Neural progenitor cell (in vitro differentiated cells): ENCODE results near the gene DNAJC22. TPM values are rescaled to one million over a fixed set of nuclear protein-coding genes. Genes with fewer than 3 reads are reported as not detected.

Source experiments
- DNase-seq: peaks from one replicate; pipeline ENCODE4 v3.0.0-alpha.2; 2016; ENCODE audit warnings: low spot score
- H2AFZ ChIP-seq: fragments of 200-600 bp; sonication (generic); replicated peaks from 2 replicates; pipeline ENCODE4 v1.6.1; 2016; ENCODE audit warnings: antibody characterized with exemption
- H3F3A ChIP-seq: fragments of 200-600 bp; sonication (generic); 2 replicates; pipeline ENCODE4 v1.6.1; 2016; ENCODE audit warnings: antibody characterized with exemption, low read depth
- H3K27ac ChIP-seq: fragments of 200-600 bp; sonication (generic); 2 replicates; pipeline ENCODE4 v1.5.1; 2016; ENCODE audit warnings: mild to moderate bottlenecking
- H3K27me3 ChIP-seq: fragments of 200-600 bp; sonication (generic); 2 replicates; pipeline ENCODE4 v1.6.1; 2016; ENCODE audit warnings: mild to moderate bottlenecking, moderate library complexity
- H3K36me3 ChIP-seq: fragments of 200-600 bp; sonication (generic); 2 replicates; pipeline ENCODE4 v1.5.1; 2016
- H3K4me1 ChIP-seq: fragments of 200-600 bp; sonication (generic); 2 replicates; pipeline ENCODE4 v1.6.1; 2016; ENCODE audit warnings: mixed run types
- H3K4me2 ChIP-seq: fragments of 200-600 bp; sonication (generic); 2 replicates; pipeline ENCODE4 v1.6.1; 2016
- H3K4me3 ChIP-seq: fragments of 200-600 bp; sonication (generic); 2 replicates; pipeline ENCODE4 v1.5.1; 2016
- H3K79me2 ChIP-seq: fragments of 200-600 bp; sonication (generic); 2 replicates; pipeline ENCODE4 v1.6.1; 2016; ENCODE audit warnings: low read depth
- H3K9ac ChIP-seq: fragments of 200-600 bp; sonication (generic); 2 replicates; pipeline ENCODE4 v1.6.1; 2016
- H3K9me3 ChIP-seq: fragments of 200-600 bp; sonication (generic); 2 replicates; pipeline ENCODE4 v1.5.1; 2016; ENCODE audit warnings: low read depth
- H4K20me1 ChIP-seq: fragments of 200-600 bp; sonication (generic); 2 replicates; pipeline ENCODE4 v1.6.1; 2016; ENCODE audit warnings: low read depth
- H3K27ac Mint-ChIP-seq: 3 replicates; pipeline ENCODE4 v1.8.0; 2021; ENCODE audit warnings: mixed read lengths
- H3K27me3 Mint-ChIP-seq: 2 replicates; pipeline ENCODE4 v1.8.0; 2022; ENCODE audit warnings: low read depth, mild to moderate bottlenecking, inconsistent platforms, moderate library complexity, mixed read lengths; ENCODE audit not compliant: insufficient read depth
- H3K36me3 Mint-ChIP-seq: 3 replicates; pipeline ENCODE4 v1.8.0; 2021; ENCODE audit warnings: mixed read lengths
- H3K4me1 Mint-ChIP-seq: 3 replicates; pipeline ENCODE4 v1.8.0; 2021; ENCODE audit warnings: mixed read lengths
- H3K4me3 Mint-ChIP-seq: 3 replicates; pipeline ENCODE4 v1.8.0; 2021; ENCODE audit warnings: mild to moderate bottlenecking, moderate library complexity, mixed read lengths
- H3K9me3 Mint-ChIP-seq: 3 replicates; pipeline ENCODE4 v1.8.0; 2020; ENCODE audit warnings: mixed read lengths
- EZH2 ChIP-seq: fragments of 200-600 bp; sonication (generic); IDR thresholded peaks from 2 replicates; pipeline ENCODE4 v1.6.1; 2017; ENCODE audit warnings: antibody characterized with exemption, mild to moderate bottlenecking, moderate library complexity
- EZH2phosphoT487 ChIP-seq: fragments of 200-600 bp; sonication (generic); IDR thresholded peaks from 2 replicates; pipeline ENCODE4 v1.6.1; 2017; ENCODE audit warnings: antibody characterized with exemption
- total RNA-seq: library from RNA; depleted of rRNA; stranded (reverse); fragments of >200 nt; gene quantifications from 2 replicates; pipeline ENCODE4 v1.2.3, GENCODE V29; 2015; ENCODE audit warnings: low replicate concordance
- TF ChIP-seq, protein P1 (sequence below): fragments of 200-600 bp; sonication (generic); IDR thresholded peaks from 2 replicates; pipeline ENCODE4 v1.5.1; 2017; ENCODE audit warnings: antibody characterized with exemption, mild to moderate bottlenecking

Gene DNAJC22
- total RNA-seq, 1 donor from 2014 or later, result 0.39 TPM

DNA sequence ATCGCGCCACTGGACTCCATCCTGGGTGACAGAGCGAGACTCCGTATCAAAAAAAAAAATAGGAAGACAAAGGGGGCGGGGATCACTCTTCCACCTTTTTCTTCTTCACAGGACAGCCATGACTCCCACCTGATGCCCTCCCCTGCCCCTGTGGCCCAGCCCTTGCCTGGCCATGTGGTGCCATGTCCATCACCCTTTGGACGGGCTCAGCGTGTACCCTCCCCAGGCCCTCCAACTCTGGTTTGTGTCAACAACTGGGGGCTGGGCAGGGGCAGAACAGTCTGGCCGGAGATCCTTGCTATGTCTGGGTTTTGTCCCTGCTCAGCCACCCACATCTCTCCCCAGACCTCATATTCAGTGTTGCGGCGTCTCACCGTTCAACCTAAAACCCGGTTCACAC lies 17.9 kb upstream of the DNAJC22 start:
- Histone ChIP-seq H3K36me3 (no peaks in the 10 kb centered on the region), H3K9ac (no peak overlapping the region), H3K27ac (no peak overlapping the region), H2AFZ (no peak overlapping the region), H4K20me1 (peaks cover 12% of the 10 kb centered on the region), H3K4me2 (no peak overlapping the region), H3K9me3 (no peaks in the 10 kb centered on the region), H3K4me1 (peaks cover 6% of the 10 kb centered on the region), H3K4me3 (no peak overlapping the region), H3F3A (peaks cover 21% of the 10 kb centered on the region), H3K27me3 (peaks cover 21% of the 10 kb centered on the region), H3K79me2 (peaks cover 8% of the 10 kb centered on the region)
- Mint-ChIP-seq H3K4me3 (no peak overlapping the region), H3K4me1 (peaks cover 6% of the 10 kb centered on the region), H3K36me3 (peaks cover 22% of the 10 kb centered on the region), H3K27ac (no peak overlapping the region), H3K9me3 (no peaks in the 10 kb centered on the region), H3K27me3 (peaks cover 16% of the 10 kb centered on the region)
- DNase-seq, result no peak
- TF ChIP-seq EZH2, result no peak
- no peak for TF ChIP-seq EZH2phosphoT487
- TF ChIP-seq, protein P1, sequence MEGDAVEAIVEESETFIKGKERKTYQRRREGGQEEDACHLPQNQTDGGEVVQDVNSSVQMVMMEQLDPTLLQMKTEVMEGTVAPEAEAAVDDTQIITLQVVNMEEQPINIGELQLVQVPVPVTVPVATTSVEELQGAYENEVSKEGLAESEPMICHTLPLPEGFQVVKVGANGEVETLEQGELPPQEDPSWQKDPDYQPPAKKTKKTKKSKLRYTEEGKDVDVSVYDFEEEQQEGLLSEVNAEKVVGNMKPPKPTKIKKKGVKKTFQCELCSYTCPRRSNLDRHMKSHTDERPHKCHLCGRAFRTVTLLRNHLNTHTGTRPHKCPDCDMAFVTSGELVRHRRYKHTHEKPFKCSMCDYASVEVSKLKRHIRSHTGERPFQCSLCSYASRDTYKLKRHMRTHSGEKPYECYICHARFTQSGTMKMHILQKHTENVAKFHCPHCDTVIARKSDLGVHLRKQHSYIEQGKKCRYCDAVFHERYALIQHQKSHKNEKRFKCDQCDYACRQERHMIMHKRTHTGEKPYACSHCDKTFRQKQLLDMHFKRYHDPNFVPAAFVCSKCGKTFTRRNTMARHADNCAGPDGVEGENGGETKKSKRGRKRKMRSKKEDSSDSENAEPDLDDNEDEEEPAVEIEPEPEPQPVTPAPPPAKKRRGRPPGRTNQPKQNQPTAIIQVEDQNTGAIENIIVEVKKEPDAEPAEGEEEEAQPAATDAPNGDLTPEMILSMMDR, result no peak

DNA sequence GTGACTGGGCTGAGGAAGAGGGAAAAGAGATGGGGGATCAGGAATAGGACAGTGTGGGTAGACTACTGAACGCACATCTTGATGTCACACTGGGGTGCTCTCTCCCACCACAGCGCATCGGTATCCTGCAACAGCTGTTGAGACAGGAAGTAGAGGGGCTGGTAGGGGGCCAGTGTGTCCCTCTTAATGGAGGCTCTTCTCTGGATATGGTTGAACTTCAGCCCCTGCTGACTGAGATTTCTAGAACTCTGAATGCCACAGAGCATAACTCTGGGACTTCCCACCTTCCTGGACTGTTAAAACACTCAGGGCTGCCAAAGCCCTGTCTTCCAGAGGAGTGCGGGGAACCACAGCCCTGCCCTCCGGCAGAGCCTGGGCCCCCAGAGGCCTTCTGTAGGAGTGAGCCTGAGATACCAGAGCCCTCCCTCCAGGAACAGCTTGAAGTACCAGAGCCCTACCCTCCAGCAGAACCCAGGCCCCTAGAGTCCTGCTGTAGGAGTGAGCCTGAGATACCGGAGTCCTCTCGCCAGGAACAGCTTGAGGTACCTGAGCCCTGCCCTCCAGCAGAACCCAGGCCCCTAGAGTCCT lies 16.6 kb upstream of the DNAJC22 start:
- DNase-seq, result no peak
- Mint-ChIP-seq H3K36me3 (peaks cover 19% of the 10 kb centered on the region), H3K4me3 (no peak overlapping the region), H3K27ac (no peak overlapping the region), H3K27me3 (peaks cover 26% of the 10 kb centered on the region), H3K9me3 (peaks cover 3% of the 10 kb centered on the region), H3K4me1 (no peaks in the 10 kb centered on the region)
- Histone ChIP-seq H4K20me1 (peaks cover 12% of the 10 kb centered on the region), H3K9ac (no peak overlapping the region), H2AFZ (no peak overlapping the region), H3K4me3 (no peak overlapping the region), H3K27ac (no peak overlapping the region), H3K27me3 (peaks cover 34% of the 10 kb centered on the region), H3K79me2 (no peaks in the 10 kb centered on the region), H3F3A (peaks cover 26% of the 10 kb centered on the region), H3K9me3 (no peaks in the 10 kb centered on the region), H3K4me1 (no peaks in the 10 kb centered on the region), H3K4me2 (no peak overlapping the region), H3K36me3 (no peaks in the 10 kb centered on the region)
- TF ChIP-seq, protein P1, result no peak
- TF ChIP-seq EZH2phosphoT487 (no peak), EZH2 (no peak)

DNA sequence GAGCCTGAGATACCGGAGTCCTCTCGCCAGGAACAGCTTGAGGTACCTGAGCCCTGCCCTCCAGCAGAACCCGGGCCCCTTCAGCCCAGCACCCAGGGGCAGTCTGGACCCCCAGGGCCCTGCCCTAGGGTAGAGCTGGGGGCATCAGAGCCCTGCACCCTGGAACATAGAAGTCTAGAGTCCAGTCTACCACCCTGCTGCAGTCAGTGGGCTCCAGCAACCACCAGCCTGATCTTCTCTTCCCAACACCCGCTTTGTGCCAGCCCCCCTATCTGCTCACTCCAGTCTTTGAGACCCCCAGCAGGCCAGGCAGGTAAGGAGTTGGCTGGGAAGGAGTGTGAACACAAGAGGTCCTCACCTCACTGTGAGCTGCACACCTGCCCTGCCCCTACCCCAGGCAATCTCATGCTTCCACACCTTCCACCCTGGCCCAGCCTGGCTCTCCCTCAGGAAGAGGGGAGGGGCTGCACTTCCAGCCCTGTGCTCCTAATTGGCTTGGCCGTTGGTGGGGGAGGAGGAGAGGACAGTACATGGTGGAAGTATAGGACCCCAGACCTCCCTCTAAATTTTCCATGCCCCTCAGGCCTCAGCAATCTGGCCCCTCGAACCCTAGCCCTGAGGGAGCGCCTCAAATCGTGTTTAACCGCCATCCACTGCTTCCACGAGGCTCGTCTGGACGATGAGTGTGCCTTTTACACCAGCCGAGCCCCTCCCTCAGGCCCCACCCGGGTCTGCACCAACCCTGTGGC lies 15.9 kb upstream of the DNAJC22 start:
- DNase-seq, result no peak
- no peaks in the 10 kb centered on the region for H3K79me2 ChIP-seq
- peaks cover 22% of the 10 kb centered on the region for H3K36me3 Mint-ChIP-seq
- H3K9me3 Mint-ChIP-seq, result peaks cover 6% of the 10 kb centered on the region
- no peaks in the 10 kb centered on the region for H3K9me3 ChIP-seq
- H3K4me1 Mint-ChIP-seq, result peaks cover 5% of the 10 kb centered on the region
- no peaks in the 10 kb centered on the region for H3K4me1 ChIP-seq
- peaks cover 33% of the 10 kb centered on the region for H3F3A ChIP-seq
- no peak overlapping the region for H3K4me3 Mint-ChIP-seq
- no peak overlapping the region for H3K27ac Mint-ChIP-seq
- H2AFZ ChIP-seq, result no peak overlapping the region
- peaks cover 12% of the 10 kb centered on the region for H4K20me1 ChIP-seq
- H3K4me2 ChIP-seq, result no peak overlapping the region
- peaks cover 40% of the 10 kb centered on the region for H3K27me3 ChIP-seq
- no peak overlapping the region for H3K27ac ChIP-seq
- no peak for TF ChIP-seq EZH2phosphoT487
- TF ChIP-seq, protein P1, result no peak
- no peak for TF ChIP-seq EZH2
- H3K9ac ChIP-seq, result no peak overlapping the region
- H3K27me3 Mint-ChIP-seq, result peaks cover 32% of the 10 kb centered on the region
- no peaks in the 10 kb centered on the region for H3K36me3 ChIP-seq
- H3K4me3 ChIP-seq, result no peak overlapping the region
